GM21786 (cell line): ENCODE results near the gene PAQR6.
A peak's percentile ranks its signal among the peaks of the same experiment; 100 is the strongest.

ENCODE experiments used
- ATAC-seq: cut with Tn5 transposase; IDR thresholded peaks from one replicate; pipeline ENCODE4 v1.9.1; 2021; ENCODE audit not compliant: unreplicated experiment

The PAQR6 gene

GRCh38 chr1:156247460-156248322 lies at the start of gene PAQR6:
Gene PAQR6 (minus strand): TSS chr1:156248056. CDS start chr1:156246731, 1,325 bp downstream.
- ATAC-seq, result no peak

- ATAC-seq, result no peak
Observed at GRCh38 chr1:156295391-156295947, 47.6 kb upstream of the PAQR6 start, which contains the start of gene GLMP. Gene GLMP (minus strand): TSS chr1:156295679. CDS start chr1:156295645, 34 bp downstream.

GRCh38 chr1:156293895-156294294 lies 46.0 kb upstream of the PAQR6 start:
- no peak for ATAC-seq

- no peak for ATAC-seq
Observed at GRCh38 chr1:156293098-156293434, 45.2 kb upstream of the PAQR6 start.

GRCh38 chr1:156291226-156292061 lies 43.6 kb upstream of the PAQR6 start:
- ATAC-seq, result no peak

- no peak for ATAC-seq
Observed at GRCh38 chr1:156289857-156290256, 42.0 kb upstream of the PAQR6 start.

- no peak for ATAC-seq
Observed at GRCh38 chr1:156286061-156286460, 38.2 kb upstream of the PAQR6 start.

GRCh38 chr1:156285437-156285836 lies 37.6 kb upstream of the PAQR6 start:
- ATAC-seq, result no peak

GRCh38 chr1:156284757-156285156 lies 36.9 kb upstream of the PAQR6 start:
- no peak for ATAC-seq

GRCh38 chr1:156284112-156284511 lies 36.3 kb upstream of the PAQR6 start, which contains the start of gene TMEM79:
Gene TMEM79 (plus strand): TSS chr1:156284325. CDS start chr1:156285227, 902 bp downstream.
- no peak for ATAC-seq

- no peak for ATAC-seq
Observed at GRCh38 chr1:156283521-156283920, 35.7 kb upstream of the PAQR6 start.

GRCh38 chr1:156282479-156283222 lies 34.8 kb upstream of the PAQR6 start, which contains the start of gene SMG5:
Gene SMG5 (minus strand): TSS chr1:156282825. CDS start chr1:156282680, 145 bp downstream.
- peak; percentile 74 for ATAC-seq

GRCh38 chr1:156281693-156282478 lies 34.0 kb upstream of the PAQR6 start:
- ATAC-seq, result peak; percentile 1

GRCh38 chr1:156281281-156281680 lies 33.4 kb upstream of the PAQR6 start:
- peak; percentile 66 for ATAC-seq

GRCh38 chr1:156279837-156280236 lies 32.0 kb upstream of the PAQR6 start:
- no peak for ATAC-seq

- no peak for ATAC-seq
Observed at GRCh38 chr1:156276966-156277381, 29.1 kb upstream of the PAQR6 start.

GRCh38 chr1:156276532-156276931 lies 28.7 kb upstream of the PAQR6 start:
- no peak for ATAC-seq

GRCh38 chr1:156270314-156270713 lies 22.5 kb upstream of the PAQR6 start:
- no peak for ATAC-seq

GRCh38 chr1:156268336-156268735 lies 20.5 kb upstream of the PAQR6 start:
- no peak for ATAC-seq

- ATAC-seq, result no peak
Observed at GRCh38 chr1:156266051-156266450, 18.2 kb upstream of the PAQR6 start.
